HK-2 (cell line): ENCODE measurements around the gene ADAM10.
"Not testable (repeated sequence)": the region's sequence is repeated elsewhere in the genome, so short reads cannot be mapped to it uniquely, and the experiment has no call there.

ENCODE experiments used
- DNase-seq: peaks from one replicate; pipeline ENCODE4 v3.0.0-alpha.2; 2018; ENCODE audit not compliant: unreplicated experiment

ADAM10 gene

DNA sequence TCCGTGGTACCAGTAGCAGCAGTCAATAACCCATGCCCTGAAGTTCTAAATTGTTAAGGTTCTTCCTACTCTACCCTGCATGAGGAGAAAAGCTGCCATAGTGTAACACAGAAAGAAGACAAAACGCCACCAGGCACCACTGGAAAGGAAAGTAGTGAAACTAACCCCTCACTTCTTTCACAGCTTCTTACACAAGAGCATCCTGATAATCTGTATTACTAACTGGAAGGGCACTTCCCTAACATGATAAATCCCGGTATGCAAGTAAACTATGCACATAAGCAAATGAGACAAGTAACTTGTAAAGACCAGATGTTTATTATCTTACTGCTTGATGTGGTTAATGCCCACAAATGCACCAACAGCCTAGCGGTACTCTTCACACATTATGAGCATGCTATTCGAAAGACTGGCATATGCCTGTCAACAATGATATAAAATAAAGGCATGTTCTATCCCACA is 141.3 kb downstream of the ADAM10 start:
- no peak for DNase-seq

GRCh38 chr15:58606577-58607080 is 142.9 kb downstream of the ADAM10 start:
- DNase-seq: no peak

- no peak for DNase-seq
Observed at GRCh38 chr15:58605931-58606530, 143.5 kb downstream of the ADAM10 start.

DNA sequence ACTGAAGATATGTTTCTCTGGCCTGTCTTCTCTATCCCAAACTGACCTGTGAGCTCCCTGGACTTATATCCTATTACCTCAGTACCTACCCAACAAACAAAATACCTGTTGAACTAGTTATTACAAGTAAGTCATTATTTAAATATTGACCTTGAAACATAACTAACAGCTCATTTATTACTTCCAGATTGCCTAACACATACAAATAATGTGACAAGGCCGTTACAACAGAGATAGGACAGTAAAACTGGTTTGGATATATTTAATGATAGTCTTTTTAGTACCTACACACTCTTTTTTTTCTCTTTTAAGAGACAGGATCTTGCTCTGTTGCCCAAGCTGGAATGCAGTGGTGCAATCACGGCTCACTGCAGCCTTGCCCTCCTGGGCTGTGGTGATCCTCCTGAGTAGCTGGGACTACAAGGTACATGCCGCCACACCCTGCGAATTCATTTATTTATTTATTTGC is 145.0 kb downstream of the ADAM10 start:
- no peak for DNase-seq

DNA sequence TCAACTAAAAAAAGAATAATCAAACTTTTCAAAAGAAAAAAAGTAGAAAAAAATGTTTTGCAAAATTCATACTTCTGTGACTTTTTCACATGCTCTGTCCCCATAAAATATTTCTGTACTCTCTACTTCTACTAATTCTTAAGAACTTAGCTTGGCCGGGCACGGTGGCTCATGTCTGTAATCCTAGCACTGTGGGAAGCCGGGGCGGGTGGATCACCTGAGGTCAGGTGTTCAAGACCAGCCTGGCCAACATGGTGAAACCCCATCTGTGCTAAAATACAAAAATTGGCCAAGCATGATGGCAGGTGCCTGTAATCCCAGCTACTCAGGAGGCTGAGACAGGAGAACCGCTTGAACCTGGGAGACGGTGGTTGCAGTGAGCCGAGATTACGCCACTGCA is 145.6 kb downstream of the ADAM10 start:
- DNase-seq: not testable (repeated sequence)

- DNase-seq: no peak
Observed at GRCh38 chr15:58602823-58603222, 146.7 kb downstream of the ADAM10 start.

GRCh38 chr15:58598829-58599210 is 150.7 kb downstream of the ADAM10 start:
- no peak for DNase-seq

DNA sequence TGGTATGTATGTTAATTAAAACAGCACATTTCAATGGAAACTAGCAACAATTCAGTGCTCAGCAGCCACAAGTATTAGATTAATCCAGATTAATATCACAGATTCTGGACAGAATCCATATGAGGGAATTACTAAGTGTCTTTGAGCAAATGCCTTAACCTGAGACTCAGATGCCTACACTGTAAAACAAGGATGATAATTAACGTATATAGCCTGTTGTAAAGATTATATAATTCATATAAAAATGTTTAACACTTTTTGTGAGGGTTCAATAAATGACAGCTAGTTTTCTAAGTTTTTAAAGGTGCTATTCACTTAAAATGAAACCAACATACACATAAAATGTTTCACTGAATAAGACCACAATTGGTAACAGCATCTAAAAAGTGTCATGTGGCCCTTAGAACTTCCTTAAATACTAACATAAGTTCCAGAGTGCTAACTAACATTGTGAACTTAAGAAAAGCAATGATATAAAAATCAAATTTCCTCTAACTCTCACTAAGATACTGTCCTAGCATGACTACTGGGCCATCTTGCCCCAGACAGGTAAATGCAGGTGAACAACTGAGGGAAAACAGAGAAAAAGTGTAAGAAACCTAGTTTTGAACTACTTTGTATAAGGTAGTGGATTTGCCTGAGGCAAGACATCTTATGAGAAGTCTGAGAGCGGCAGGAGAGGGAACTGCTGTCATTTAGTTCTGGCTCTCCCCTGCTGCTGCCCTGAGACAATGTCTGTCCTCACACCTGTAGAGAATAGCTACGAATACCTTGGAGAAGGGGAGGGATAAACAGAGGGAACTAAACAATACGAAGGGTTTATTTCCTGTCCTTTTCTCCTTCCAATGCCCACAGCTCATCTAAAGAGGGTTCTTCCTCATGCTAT is 151.3 kb downstream of the ADAM10 start:
- DNase-seq: no peak

- DNase-seq: no peak
Observed at GRCh38 chr15:58595516-58596263, 153.8 kb downstream of the ADAM10 start.

- DNase-seq: no peak
Observed at GRCh38 chr15:58594898-58595297, 154.6 kb downstream of the ADAM10 start.

- no peak for DNase-seq
Observed at GRCh38 chr15:58593870-58594269, 155.6 kb downstream of the ADAM10 start.

DNA sequence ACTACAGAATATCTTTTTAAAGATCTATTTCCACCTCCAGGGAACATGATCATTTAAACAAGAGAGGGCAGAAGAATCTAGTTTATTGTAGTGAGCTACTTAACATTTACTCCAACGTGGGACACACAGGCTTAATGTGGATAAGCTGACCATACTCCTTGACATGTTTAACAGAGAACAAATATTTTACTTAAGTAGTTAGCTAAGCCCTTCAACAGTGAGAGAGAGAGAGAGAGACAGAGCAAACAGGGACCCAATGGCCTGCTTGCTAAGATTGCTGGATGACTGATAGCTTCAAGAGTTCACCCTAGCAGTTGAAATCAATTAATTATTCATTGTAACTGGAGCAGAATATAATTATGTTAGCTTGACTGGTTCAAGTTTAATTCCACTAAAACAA is 158.6 kb downstream of the ADAM10 start:
- DNase-seq: no peak

- no peak for DNase-seq
Observed at GRCh38 chr15:58590236-58590635, 159.3 kb downstream of the ADAM10 start.

DNA sequence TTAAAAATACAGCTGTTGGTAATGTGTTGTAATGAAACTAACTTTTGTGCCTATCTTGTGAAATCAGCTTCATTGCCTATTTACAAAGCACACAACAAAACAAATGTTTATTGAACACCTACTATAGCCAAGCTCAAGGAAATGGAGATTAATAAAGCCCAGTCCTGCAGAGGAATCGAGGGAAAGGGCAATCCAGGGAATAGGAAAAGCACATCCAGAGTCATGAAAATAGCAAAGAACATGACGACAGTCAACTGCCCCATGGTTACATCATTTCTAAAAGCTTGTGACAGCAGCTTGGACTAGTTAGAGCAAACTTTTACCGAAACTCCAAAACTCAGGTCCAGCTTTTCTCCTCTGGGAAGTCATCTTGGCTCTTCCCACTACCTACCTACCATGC is 160.5 kb downstream of the ADAM10 start:
- DNase-seq: no peak

GRCh38 chr15:58588096-58588495 is 161.4 kb downstream of the ADAM10 start:
- no peak for DNase-seq

DNA sequence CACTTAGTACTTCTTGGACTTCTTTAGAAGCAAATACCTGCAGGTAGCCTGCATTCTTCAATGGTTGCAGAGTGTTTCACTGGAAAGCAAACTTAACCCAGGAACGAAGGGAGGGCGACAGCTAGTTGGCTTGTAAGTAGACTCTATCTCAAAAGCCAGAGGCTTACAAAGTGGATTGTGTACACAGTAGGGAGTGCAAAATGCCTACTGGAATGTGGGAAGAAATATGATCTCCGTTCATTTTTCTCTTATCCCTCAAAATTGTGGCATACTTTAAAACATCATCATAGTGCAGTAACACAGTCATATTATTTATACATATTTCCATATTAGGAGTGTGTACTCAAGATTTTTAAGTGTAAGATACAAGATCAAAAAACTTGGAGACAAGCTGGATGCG is 162.0 kb downstream of the ADAM10 start:
- no peak for DNase-seq

DNA sequence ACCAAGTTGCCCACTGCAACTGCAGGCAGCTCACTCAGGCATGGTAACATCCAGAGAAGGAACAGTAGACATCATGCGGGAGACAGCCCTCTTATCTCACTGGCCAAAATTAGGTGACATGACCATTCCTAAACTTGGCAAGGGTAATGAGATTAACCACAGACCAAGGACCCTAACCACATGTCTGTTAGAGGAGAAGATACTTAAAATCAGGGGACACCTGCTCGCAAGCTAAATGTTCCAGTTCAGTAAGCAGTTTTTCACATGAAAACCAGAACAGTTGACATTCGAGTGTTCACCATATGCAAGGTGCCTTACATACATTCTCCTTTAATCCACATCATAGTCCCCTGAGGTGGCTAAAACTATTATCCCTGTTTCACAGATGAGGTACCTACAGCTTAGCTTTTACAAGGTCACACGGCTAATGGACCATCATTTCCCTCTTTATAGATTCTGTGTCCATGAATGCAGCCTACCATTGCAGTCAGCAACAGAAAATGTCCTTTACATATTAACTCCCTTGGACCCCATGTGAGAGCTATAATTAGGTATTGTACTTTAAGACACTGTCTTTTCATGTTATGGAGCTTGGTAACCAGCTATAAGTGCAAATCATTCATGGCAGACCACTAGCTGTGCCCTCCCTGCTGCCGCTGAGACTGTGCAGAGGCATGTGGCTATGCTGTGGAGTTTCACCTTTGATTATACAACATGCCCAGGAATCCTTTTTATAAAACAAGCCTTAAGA is 163.6 kb downstream of the ADAM10 start:
- no peak for DNase-seq

DNA sequence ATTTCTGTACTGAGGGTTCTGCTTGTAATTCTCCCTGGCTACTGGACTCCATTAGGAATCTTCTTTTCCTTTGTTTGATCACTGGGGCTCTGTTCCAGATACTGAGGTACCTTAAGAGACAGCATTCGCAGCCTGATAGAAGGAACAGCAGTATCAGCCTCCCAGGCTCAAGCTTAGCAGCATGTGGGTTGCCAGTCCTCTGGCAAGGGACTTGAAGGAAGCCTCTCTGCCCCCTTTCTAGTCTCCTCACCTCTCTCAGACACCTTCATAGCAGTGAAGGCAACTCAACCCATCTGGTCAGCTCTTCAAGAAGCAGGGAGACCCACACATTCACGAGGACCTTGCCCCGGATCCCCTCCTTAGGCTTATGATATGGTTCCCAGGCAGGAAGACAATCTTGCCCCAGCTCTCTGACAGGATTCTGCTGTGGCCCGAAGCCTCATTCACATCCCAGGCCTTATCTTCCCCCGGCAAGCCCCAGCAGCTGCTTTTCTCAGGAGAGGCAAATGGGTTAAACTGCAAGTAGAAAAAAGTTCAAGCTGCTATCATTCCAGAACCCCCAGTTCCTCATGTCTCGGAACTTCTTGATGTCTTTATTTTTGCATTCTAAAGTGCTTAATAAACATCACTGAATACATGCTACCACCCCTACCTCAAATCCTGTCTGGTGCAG is 164.6 kb downstream of the ADAM10 start:
- DNase-seq: no peak

DNA sequence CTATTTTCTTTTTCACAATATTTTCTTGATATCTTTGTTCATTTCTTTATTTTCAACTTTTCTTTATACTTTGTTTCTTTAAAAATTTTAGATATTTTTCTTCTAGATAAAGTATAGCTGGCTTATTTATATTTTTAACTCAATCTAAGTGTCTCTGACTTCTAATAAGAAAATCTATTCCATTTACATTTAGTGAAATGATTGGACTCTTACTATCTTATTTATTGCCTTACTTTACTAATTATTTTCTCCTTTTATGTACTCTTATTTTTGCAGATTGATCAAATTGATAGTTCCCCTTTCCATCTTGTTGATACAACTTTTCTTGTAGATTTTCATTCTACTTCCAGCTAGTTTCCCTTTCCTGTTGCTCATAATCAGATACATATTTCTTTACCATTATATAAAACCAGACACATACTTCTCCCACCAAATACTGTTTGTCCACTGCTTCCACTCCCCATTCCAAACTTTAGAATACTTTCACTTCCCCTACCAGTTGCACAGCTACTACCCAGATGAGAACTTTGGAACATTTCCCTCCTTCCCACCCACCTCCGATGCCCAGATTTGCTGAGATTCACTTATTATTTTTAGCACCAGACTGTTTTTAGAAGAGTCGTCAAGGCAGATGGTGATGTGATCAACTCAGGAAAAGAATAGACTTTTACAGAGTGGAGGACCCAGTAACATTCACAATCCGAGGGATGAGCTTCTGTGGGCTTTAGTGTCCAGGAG is 166.2 kb downstream of the ADAM10 start:
- DNase-seq: no peak

DNA sequence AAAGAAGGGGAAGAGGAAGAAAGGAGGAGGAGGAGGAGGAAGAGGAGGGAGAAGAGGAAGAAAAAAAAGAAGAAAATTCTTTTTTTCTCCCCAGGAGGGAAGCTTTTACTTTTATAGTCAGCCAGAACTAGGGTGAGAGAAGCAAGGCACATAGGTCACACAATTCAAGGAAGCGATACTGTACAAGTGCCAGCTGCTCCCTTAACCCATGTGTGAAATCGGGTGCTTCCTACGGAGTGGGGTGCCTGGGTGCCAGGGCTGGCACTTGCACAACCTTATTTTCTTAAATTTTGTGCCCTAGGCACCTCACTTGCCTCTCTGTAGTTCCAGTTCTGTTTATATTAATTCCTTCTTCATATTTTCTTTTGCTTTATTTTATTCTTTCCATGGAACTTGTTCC is 167.3 kb downstream of the ADAM10 start:
- DNase-seq: no peak
